Esophagus muscularis mucosa (tissue), 4 donors: ENCODE data around the gene NQO2. TPM values are rescaled to one million over a fixed set of nuclear protein-coding genes. Genes with fewer than 3 reads are reported as not detected.
A peak's percentile ranks its signal among the peaks of the same experiment; 100 is the strongest.

Experiments used
- DNase-seq: peaks from one replicate; pipeline ENCODE4 v3.0.0-alpha.2; 2017; ENCODE audit errors: extremely low spot score
- H3K27ac ChIP-seq, 4 donors: fragments of 200-600 bp; sonication (generic); replicated peaks in 1 of 4; 1 replicate in 3 of 4; 2 replicates in 1 of 4; pipeline ENCODE4 v1.5.1; 2016 to 2019; ENCODE audit warnings: mild to moderate bottlenecking in 1 of 4
- H3K27me3 ChIP-seq, 4 donors: fragments of 200-600 bp; sonication (generic); one replicate each; pipeline versions ENCODE4 v1.5.1 to v1.6.0; 2016 to 2019
- H3K36me3 ChIP-seq, 4 donors: fragments of 200-600 bp; sonication (generic); one replicate each; pipeline ENCODE4 v1.5.1; 2016 to 2019
- H3K4me1 ChIP-seq, 4 donors: fragments of 200-600 bp; sonication (generic); one replicate each; pipeline ENCODE4 v1.5.1; 2016 to 2019
- H3K4me3 ChIP-seq, 4 donors: fragments of 200-600 bp; sonication (generic); 1 replicate in 2 of 4; 2 replicates in 2 of 4; pipeline ENCODE4 v1.5.1; 2016 to 2019; ENCODE audit warnings: mild to moderate bottlenecking in 4 of 4, moderate library complexity in 1 of 4
- H3K9me3 ChIP-seq, 4 donors: fragments of 200-600 bp; sonication (generic); 1 replicate in 3 of 4; 2 replicates in 1 of 4; pipeline ENCODE4 v1.5.1; 2016 to 2019
- EP300 ChIP-seq: sonication (generic); formaldehyde crosslinking; IDR thresholded peaks from one replicate; pipeline ENCODE4 v1.6.1; 2017; ENCODE audit warnings: antibody characterized with exemption
- POLR2A ChIP-seq: fragments of 450-650 bp; IDR thresholded peaks from one replicate; pipeline ENCODE4 v1.6.1; 2017; ENCODE audit warnings: antibody characterized with exemption, moderate library complexity, mild to moderate bottlenecking, low read depth
- POLR2AphosphoS5 ChIP-seq, 2 donors: sonication (generic); formaldehyde crosslinking; IDR thresholded peaks; one replicate each; pipeline ENCODE4 v1.6.1; 2017; ENCODE audit warnings: antibody characterized with exemption in 2 of 2
- WGBS: methylation state at CpG from one replicate; pipeline ENCODE4 v1.1.5; 2018; 5-methylcytosine and 5-hydroxymethylcytosine counted together
- intact Hi-C: fragments of 100-400 bp; cut with DNase I; formaldehyde crosslinking; loops from one replicate; pipeline ENCODE4 v1.15.1; 2023
- small RNA-seq, 3 donors: library from RNA; depleted of rRNA; stranded (forward); fragments of <200 nt; gene quantifications; one replicate each; pipeline ENCODE3, GENCODE V24; 2016
- total RNA-seq, 4 donors: library from RNA; depleted of rRNA; stranded (reverse); fragments of >200 nt; gene quantifications; one replicate each; pipeline versions ENCODE4 v1.1.0 to v1.2.1, GENCODE V29; 2016
- TF ChIP-seq, protein P1 (sequence below), 3 experiments: fragments of 200-600 bp in 2 of 3; fragments of 450-650 bp in 1 of 3; sonication (generic) in 2 of 3; IDR thresholded peaks; one replicate each; pipeline ENCODE4 v1.5.1; 2017 to 2019; ENCODE audit warnings: antibody characterized with exemption in 3 of 3, mild to moderate bottlenecking in 2 of 3, moderate library complexity in 1 of 3

NQO2 gene
- total RNA-seq, 4 donors from 2014 or later: 22.9 to 31.3 (median 27.2) TPM

DNA sequence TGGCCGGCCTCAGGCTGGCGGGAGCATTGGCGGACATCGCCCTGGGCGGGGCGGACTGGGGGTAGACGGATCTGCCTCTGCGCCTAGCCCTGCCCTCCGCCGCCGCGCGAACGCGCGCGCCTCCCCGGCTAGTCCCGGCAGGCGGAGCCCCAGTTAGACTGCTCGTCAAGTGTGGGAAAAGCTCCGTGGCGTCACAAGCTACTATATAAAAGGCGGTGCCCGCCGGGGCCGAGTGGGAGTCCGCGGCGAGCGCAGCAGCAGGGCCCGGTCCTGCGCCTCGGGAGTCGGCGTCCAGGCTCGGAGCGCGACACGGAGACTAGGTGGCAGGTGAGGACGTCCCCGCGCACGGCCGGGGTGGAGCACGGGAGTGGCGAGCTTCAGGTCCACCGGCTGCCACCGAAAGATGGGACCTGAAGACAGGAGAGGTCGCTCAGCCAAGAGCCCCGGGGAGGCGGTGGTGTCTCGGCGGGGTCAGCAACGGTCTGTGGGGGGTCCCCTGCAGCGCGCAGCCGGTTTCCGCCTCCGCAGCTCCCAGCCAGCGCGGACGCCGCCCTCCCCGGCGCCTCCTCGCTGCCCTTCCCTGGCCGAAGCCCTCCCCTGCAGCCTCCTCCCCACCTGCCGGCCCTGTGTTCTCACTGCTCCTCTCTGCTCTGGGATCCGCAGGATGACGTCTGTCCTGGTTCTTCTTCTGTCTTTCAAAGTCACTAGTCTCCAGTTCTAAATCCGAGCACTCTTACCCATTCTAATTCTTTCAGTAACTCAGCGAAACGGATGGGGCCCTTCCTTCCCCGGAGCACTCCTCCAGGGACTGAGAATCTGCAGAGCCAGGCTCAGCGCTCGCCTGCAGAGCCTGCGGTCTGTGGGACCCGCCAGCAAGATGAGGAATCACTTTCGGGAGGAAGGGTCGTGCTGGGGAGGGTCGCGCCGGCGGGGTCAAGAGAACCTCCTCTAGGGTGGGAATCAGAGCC is 64.3 kb downstream of the NQO2 start:
- under 1% methylated on average over 32 of the region's 85 CpGs for WGBS
- intact Hi-C loops: no loop called here
- peak; percentile 98 for TF ChIP-seq POLR2A
- TF ChIP-seq POLR2AphosphoS5 (IDR thresholded peaks at IDR 0.05): peak; percentile 95 to 99
- no peak for TF ChIP-seq EP300
- TF ChIP-seq, protein P1, sequence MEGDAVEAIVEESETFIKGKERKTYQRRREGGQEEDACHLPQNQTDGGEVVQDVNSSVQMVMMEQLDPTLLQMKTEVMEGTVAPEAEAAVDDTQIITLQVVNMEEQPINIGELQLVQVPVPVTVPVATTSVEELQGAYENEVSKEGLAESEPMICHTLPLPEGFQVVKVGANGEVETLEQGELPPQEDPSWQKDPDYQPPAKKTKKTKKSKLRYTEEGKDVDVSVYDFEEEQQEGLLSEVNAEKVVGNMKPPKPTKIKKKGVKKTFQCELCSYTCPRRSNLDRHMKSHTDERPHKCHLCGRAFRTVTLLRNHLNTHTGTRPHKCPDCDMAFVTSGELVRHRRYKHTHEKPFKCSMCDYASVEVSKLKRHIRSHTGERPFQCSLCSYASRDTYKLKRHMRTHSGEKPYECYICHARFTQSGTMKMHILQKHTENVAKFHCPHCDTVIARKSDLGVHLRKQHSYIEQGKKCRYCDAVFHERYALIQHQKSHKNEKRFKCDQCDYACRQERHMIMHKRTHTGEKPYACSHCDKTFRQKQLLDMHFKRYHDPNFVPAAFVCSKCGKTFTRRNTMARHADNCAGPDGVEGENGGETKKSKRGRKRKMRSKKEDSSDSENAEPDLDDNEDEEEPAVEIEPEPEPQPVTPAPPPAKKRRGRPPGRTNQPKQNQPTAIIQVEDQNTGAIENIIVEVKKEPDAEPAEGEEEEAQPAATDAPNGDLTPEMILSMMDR (IDR thresholded peaks at IDR 0.05): no peak
- Histone ChIP-seq H3K27ac (peak overlapping the region; percentile 91 to 98 (median 95)), H3K27me3 (no peaks in the 10 kb centered on the region), H3K9me3 (no peaks in the 10 kb centered on the region), H3K36me3 (no peaks in the 10 kb centered on the region), H3K4me3 (peak overlapping the region; percentile 68 to 94 (median 78)), H3K4me1 (peaks cover 13 to 35% (median 27%) of the 10 kb centered on the region in 4 donors)
- DNase-seq: peak; percentile 98

DNA sequence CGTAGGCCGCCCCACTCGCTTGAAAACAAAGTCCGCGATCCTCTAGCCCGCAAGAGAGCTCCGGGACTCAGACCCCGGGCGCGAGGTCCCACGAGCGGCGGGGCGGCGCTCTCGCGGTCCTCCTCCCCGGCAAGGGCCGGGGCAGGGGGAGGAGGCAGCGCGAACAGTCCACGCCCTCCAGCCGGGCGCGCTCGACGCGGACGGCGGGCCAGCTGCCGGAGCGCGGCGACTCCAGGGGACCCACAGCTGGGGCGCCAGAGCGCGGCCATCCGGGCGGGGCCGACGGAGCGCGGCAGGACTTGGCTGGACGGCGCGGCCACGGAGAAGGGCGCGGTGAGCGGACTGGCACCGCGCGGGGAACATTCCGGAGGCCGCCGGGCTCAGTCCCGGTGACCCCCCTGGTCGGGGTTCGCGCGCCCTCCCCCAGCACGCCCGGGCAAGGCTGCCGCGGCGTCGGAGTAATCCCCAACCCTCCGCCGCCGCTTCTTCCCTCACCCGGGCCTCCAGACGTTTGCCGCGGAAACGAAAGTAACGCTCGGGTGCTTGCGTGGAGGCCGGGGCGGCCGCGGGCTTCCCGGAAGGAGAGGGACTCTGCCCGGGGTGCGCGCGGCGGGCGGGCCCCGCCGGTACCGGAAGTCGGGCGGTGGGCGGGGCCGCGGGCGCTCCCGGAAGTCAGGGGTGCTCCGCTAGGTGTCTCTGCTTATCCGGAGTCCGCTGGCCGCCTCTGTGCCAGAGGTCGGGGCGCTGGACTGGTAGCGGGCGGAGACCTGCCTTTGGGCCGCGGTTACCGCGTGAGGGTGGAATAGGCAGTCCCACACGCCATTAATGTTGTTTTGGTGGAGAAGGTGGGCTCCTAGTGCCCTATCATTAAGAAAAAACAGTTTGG is 68.9 kb downstream of the NQO2 start, which contains the start of gene RIPK1:
Gene RIPK1, plus strand, starts transcription at position 166 of the 886 bp plus-strand sequence. CDS start 8,330 bp downstream, outside the sequence.
- Histone ChIP-seq H3K36me3 (peaks cover 0 to 4% (median 0%) of the 10 kb centered on the region in 4 donors), H3K27me3 (no peaks in the 10 kb centered on the region), H3K27ac (peak within 1 kb of the TSS; percentile 94 to 100 (median 98)), H3K9me3 (no peaks in the 10 kb centered on the region), H3K4me1 (peaks cover 28 to 64% (median 53%) of the 10 kb centered on the region in 4 donors), H3K4me3 (peak within 1 kb of the TSS; percentile 65 to 99 (median 88))
- 0% methylated on average over 25 of the region's 112 CpGs for WGBS
- TF ChIP-seq POLR2A (peak; percentile 72), EP300 (no peak), POLR2AphosphoS5 (IDR thresholded peaks at IDR 0.05) (peak; percentile 83 to 93)
- TF ChIP-seq, protein P1 (IDR thresholded peaks at IDR 0.05): peak; percentile 34 to 52 (median 49)
- peak; percentile 97 for DNase-seq
- intact Hi-C loops: no loop called here

Small RNA genes lying within 50 kb of the gene (small RNA-seq; reads per million reads assigned to genes)
- 0 reads per million in 3 donors for gene AL133351.4

Other genes starting within 250 kb of the NQO2 start
- gene MYLK4, start 249.0 kb upstream of the NQO2 start, total RNA-seq: under 1 TPM; 0.33 to 0.45 (median 0.38) TPM
- gene WRNIP1, start 234.5 kb upstream of the NQO2 start, total RNA-seq: 10 to 100 TPM; 55.2 to 77.2 (median 63.7) TPM
- gene SERPINB1, start 158.0 kb upstream of the NQO2 start, total RNA-seq: 100 to 1,000 TPM in 1 of 4 donors, 10 to 100 TPM in 3; 23.3 to 123 (median 29.9) TPM
- 10 to 100 TPM in 1 of 4 donors, 1 to 10 TPM in 3; 5.4 to 17.7 (median 6.2) TPM for gene SERPINB9, start 96.6 kb upstream of the NQO2 start, total RNA-seq
- gene SERPINB6, start 28.3 kb upstream of the NQO2 start, total RNA-seq: 100 to 1,000 TPM; 114 to 125 (median 124) TPM
- 10 to 100 TPM; 23.3 to 34.3 (median 26.4) TPM for gene RIPK1, start 68.6 kb downstream of the NQO2 start, total RNA-seq
- 1 to 10 TPM; 6.3 to 8.3 (median 7.3) TPM for gene BPHL, start 118.8 kb downstream of the NQO2 start, total RNA-seq
- 100 to 1,000 TPM in 3 of 4 donors, 10 to 100 TPM in 1; 90.1 to 181 (median 146) TPM for gene TUBB2A, start 157.7 kb downstream of the NQO2 start, total RNA-seq
- gene TUBB2B, start 227.8 kb downstream of the NQO2 start, total RNA-seq: 10 to 100 TPM; 12.0 to 35.8 (median 20.9) TPM